ENCODE measurements around the gene ZNF3.
A peak's percentile ranks its signal among the peaks of the same experiment; 100 is the strongest.

Gene ZNF3

DNA sequence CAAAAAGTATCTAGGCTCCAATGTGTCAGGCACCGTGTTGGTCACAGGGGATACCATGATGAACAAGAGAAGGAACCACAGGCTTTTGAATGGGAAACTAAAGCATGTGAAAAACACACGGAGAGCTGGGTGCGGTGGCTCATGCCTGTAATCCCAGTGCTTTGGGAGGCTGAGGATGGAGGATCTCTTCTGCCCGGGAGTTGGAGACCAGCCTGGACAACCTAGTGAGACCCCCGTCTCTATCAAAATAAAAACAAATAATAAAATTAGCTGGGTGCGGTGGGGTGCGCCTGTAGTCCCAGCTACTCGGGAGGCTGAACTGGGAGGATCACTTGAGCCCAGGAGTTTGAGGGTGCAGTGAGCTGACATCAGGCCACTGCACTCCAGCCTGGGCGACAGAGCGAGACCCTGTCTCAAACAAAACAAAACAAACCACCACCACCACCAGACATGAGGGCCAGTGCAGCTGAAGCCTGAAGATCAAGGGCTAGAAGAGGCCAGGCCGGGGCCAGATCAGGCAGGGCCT is 6.6 kb upstream of the ZNF3 start:
- no peak for DNase-seq

DNA sequence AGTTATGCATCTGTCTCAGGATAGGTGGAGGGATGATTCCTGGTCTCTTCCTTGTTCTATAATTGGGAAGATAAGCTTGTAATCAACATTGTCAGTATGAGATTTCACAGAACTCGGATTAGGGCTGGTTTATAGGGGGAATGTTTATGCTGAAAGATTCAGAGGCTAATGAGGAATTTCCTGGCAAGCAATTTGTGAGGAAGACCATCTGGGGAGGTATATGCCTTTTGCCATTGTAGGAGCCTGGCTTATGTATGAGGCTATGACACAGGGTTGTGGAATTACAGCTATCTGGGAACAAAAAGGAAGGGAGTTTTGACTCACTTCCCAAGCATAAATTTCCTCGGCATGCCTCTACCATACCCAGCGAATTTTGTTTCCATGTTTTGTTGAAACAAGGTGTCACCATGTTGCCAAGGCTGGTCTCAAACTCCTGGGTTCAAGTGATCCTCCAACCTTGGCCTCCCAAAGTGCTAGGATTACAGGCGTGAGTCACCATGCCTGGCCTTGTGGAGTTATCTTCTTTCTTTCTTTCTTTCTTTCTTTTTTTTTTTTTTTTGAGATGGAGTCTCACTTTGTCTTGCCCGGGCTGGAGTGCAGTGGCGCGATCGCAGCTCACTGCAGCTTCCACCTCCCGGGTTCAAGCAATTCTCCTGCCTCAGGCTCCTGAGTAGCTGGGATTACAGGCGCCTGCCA is 5.7 kb upstream of the ZNF3 start:
- DNase-seq: no peak

DNA sequence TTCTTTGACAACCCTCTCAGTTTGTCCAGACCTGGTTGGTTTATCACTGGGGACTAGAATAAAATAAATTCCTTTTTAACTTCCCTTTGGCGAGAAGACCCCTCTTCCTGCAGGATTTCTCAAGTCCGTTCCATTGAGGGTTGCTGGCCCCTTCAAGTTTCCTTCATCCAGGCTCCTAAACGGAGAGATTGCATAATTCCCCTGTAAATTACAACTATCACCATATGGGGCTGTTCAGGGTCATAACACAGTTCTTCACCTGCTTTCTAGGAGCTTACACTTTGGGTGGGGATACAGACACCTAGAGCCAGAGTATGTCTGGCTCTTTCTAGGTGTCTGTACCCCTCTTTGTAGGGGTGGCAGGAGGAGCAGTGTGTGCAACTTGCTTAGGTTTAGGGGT is 4.0 kb upstream of the ZNF3 start:
- DNase-seq: no peak

DNA sequence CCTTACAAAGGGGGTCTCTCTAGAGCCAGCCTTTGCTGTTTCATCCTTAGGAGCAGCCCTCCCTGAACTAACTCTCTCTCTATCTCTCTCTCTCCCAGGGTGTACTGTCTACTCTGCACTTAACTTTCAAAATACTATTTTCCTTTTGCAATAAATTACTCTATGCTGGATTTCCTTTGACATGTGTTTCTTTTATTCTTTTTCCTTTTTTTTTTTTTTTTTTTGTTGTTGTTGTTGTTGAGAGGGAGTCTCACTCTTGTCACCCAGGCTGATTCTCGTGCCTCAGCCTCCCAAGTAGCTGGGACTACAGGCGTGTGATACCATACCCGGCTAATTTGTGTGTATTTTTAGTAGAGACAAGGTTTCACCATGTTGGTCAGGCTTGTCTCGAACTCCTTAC is 1.5 kb upstream of the ZNF3 start:
- no peak for DNase-seq

DNA sequence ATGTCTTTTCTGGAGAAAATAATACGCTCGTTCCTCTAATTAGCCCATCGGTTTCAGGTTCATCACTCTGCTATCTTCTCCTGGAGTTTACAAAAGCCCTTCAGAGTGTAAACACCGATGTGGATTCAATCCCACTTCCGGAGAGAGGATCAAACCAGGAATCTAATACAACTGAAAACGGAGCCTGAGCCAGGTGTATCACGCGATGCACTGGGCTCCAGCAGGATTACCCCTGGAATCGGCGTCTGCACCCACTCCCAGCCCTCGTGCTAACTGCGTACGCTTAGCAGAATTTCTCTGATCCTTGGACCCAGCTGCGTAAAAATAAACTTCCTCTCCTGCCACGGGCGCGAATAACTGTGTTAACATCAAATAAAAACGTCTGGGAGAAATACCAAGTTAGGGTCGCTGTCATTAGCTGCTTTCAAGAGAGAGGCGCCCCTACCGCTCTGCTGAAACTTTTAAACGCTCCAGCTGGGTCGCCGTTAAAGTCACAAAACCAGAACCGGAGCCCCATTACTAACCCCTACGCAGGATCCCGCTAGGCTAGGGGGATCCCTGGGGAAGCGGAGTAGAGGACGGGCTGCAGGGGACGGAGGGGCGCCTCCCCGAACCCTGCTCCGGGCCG is 502 bp downstream of the ZNF3 start:
- peak; percentile 69 for DNase-seq

DNA sequence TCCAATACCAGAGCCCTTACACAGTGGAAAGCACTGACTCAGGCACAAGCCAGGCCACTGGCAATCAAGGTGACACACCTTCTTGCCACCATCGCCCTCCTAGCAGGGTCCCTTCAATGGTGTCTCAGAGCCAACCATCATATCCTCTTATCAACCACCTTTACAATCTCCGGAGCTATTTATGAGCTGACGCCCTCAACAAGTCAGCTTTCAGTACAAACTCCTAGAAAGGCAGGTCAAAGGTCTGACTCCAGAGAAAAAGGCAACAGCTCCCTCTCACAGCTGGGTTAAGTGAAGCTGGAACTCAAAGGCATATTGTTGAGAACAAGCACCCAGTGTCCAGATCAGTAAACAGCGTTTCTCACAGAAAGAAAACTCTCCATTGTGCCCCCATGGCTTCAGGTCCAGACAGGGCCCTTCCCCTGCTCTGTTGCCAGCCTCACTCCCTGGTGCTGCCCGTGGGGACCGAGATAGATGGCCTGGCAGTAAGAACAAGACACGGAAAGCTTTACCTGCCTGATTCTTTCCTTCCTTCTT is 2.4 kb downstream of the ZNF3 start:
- no peak for DNase-seq

DNA sequence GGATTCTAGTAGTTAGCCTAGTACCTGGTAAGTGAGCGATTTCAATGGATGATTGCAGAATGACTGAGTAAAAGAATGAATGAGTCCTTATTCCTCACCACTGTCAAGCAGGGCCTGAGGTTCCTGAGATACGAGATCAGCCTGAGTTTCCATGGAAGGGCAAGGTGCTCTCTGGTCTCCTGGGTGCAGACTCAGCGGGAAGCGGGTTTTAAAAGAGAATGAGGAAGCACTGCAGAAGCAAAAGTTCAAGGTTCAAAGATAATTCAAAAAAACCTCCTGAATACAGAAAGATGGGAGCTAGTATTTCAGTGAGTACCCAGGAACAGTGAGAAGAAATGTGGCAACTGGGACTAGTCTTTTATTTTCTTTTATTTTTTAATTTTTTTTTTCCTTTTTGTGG is 4.3 kb downstream of the ZNF3 start:
- no peak for DNase-seq

DNA sequence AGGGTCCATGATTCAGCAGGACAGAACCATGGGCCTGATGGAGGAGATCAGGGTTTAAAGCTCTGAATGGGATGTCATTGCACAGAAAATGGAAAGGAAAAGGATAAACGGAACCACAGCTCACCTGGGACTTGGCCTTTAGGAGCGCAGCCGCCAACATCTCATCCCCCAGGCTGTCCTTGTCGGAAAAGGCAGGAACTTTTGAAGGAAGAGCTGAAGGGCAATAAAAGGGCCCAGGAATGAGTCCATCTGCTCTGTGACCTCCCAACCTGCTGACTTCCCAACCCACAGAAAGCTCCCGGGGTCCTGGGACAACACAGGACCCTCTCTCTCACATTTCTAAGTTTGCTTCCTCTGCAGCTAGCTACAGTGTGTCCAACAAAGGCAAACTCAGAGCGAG is 6.1 kb downstream of the ZNF3 start:
- DNase-seq: no peak

DNA sequence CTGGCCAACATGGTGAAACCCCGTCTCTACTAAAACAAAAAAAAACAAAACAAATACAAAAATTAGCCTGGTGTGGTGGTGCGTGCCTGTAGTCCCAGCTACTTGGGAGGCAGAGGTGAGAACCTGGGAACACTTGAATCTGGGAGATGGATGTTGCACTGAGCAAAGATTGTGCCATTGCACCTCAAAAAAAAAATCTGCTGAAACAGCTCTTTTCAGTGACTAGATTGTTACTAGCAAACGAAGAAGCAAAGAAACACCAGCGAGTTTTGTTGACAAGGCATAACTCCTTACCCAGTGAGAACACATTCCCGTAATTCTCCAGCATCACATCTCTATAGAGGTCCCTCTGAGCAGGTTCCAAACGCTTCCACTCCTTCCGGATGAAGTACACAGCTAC is 6.7 kb downstream of the ZNF3 start:
- DNase-seq: no peak

DNA sequence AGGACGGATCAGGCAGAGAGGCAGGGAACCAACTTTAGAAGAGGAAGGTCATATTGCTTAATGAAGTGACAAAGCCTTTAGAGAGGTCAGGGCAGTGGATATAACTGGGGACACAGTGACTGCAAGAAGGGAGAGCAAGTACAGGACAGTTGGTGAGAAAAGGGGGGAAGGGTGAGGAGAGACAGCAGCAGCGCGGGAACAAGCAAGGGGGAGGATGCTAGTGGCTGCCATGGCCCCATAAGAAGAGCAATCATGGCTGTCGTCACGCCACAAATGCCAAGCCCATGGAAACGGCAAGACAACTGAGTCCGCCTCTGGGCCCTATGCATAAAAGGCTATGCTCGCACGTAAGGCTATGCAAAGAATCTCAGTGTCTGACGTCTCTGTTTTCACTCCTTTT is 9.1 kb downstream of the ZNF3 start:
- DNase-seq: no peak

DNA sequence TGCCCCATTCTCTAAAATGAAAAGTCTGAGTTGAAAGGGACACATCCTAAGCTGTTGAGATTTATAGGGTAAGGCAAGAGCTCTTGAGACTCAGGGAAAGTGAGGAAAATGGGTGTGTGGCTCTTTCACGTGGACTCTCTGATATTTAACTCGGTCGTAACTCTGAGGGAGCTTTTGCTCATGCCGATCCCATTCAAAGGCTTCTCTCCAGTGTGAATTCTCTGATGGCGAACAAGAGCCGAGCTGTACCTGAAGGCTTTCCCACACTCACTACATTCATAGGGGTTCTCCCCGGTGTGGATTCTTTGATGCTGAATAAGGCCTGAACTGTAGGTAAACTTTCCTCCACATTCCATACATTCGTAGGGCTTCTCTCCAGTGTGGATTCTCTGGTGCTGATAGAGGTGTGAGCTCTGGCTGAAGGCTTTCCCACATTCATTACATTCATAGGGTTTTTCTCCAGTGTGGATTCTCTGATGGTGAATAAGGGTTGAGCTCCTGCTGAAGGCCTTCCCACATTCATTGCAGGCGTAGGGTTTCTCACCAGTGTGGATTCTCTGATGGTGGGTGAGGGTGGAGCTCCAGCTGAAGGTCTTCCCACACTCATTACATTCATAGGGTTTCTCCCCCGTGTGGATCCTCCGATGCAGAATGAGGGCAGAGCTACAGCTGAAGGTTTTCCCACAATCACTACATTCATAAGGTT is 10.4 kb downstream of the ZNF3 start:
- no peak for DNase-seq

DNA sequence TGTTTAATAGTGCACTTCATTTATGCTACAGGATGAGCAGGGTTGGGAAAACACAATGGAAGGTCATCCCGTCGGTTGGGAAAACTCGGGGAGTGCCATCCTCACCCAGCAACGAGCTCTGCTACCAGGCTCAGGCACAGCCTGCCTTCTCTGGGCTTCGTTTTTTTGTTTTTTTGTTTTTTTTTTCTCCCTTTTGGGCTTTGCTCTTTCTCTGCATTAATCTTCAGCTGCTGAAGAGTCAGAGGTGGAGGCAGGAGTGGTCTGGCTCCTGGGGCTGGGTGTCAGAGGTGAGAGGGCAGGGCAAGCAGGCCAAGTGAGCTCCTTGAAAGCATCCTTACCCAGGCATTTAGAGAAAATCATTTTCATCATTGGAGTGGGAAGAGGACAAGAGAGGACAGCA is 11.5 kb downstream of the ZNF3 start:
- DNase-seq: no peak

DNA sequence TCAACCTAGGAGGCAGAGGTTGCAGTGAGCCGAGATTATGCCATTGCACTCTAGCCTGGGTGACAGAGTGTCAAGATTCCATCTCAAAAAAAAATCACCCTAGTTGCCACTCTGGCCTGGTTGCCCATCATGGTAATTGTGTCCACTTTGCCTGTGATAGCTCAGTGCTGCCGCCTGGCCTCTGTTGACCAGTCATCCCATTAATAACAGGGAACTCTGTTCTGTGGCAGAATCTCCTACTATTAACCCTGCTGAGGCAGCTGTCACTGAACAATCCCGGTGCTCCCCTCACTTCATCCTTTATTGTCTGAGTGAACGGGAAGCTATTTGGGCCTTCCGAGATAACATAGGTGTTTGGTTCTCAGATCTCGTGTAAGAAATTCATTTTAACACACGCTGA is 14.6 kb downstream of the ZNF3 start:
- no peak for DNase-seq

DNA sequence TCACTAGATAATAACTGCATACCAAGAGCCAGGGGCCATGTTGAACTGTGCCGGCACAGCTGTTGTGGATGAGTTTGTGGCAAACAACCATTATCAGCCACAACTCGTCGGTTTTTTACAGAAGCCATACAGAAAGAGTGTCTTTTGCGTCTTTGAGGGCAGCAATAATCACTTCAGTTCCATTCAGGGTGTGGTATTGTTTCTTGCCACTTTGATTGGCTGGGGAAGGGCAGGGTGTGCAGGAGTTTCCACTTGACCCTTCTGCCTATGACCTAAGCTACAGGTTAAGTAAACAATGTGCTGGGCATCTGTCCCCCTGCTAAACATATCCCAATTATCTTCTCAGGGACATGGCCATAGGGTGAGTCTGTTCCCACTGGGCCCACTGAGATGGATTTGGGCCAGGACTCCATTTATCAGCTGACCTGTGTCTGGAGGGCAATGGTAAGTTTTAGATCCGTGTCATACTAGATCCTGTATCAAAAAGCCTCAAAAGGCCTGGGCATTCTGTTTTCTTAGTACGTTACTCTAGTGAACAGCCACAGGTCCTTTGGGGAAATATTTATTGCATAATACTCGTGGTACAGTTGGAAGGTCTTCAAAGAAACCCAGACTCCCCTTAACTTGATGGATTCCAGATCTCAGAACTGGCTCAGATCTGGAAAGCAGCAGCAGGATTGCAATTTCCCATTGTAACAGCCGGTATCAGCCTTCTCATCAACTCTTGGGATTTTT is 15.9 kb downstream of the ZNF3 start:
- DNase-seq: no peak

DNA sequence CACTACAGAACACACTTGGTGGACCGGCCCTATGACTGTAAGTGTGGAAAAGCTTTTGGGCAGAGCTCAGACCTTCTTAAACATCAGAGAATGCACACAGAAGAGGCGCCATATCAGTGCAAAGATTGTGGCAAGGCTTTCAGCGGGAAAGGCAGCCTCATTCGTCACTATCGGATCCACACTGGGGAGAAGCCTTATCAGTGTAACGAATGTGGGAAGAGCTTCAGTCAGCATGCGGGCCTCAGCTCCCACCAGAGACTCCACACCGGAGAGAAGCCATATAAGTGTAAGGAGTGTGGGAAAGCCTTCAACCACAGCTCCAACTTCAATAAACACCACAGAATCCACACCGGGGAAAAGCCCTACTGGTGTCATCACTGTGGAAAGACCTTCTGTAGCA is 17.4 kb downstream of the ZNF3 start:
- DNase-seq: no peak

DNA sequence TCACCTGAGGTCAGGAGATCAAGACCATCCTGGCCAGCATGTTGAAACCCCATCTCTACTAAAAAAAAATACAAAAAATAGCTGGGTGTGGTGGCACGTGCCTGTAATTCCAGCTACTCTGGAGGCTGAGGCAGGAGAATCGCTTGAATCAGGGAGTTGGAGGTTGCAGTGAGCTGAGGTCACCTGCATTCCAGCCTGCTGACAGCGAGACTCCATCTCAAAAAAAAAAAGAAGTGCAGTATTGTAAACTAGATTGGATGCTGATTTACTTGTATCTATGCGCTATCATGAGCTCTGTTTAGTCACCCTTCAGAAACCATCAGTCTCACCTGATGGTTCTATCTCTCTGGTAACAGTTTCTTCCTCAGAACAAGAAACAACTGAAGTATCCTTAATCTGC is 18.1 kb downstream of the ZNF3 start:
- DNase-seq: no peak

DNA sequence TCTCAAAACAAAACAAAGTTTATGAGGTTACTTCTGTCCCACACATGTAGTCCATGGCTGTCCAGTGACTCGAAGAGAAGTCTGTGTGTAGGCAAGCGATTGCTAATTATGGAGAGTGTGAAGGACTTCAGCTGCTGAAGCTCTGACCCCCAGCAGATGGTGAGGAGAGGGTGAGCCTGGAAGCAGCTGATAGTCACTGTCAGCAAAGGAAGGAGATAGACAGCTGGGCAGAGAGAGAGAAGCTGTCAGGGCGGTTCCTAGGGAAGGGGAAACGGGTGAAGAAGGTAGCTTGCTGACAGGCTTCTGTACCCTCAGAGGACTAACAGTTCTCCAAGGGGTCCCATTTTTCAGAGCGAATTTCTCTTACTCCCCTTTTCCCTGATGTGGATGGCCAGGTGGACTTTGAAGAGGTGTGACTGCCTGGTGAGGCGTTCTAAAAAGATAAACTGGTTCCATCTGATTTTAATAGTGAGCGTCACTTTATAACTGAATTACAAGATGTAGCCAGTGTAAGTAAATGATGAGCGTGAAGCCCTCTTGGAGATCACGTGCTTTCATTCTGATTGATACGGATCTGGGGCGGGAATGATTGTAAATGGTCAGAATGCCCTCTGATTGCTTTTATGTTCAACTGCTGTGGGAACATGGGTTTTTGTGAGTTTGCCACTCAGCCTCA is 19.9 kb downstream of the ZNF3 start:
- DNase-seq: no peak

DNA sequence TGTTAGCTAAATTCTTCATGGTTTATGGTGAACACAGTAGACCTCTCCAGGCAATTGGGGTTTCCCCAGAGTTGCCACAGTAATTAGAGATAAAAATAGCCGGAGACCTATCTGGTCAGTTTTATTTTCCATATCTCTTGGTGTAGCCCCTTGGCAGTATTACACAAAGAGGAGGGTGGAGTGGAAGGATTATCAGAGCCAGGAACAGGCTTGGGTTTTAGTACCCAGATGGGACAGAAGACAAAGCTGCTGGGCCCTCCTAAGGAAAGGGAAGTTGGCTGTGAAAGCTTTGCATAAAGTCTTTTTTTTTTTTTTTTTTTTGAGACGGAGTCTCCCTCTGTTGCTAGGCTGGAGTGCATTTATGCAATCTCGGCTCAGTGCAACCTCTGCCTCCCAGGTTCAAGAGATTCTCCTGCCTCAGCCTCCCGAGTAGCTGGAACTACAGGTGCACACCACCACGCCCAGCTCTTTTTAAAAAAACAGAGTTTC is 22.2 kb downstream of the ZNF3 start:
- DNase-seq: no peak

DNA sequence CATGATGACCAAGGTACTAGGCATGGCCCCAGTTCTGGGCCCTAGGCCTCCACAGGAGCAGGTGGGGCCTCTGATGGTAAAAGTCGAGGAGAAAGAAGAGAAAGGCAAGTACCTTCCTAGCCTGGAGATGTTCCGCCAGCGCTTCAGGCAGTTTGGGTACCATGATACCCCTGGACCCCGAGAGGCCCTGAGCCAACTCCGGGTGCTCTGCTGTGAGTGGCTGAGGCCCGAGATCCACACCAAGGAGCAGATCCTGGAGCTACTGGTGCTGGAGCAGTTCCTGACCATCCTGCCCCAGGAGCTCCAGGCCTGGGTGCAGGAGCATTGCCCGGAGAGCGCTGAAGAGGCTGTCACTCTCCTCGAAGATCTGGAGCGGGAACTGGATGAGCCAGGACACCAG is 24.5 kb downstream of the ZNF3 start:
- no peak for DNase-seq

DNA sequence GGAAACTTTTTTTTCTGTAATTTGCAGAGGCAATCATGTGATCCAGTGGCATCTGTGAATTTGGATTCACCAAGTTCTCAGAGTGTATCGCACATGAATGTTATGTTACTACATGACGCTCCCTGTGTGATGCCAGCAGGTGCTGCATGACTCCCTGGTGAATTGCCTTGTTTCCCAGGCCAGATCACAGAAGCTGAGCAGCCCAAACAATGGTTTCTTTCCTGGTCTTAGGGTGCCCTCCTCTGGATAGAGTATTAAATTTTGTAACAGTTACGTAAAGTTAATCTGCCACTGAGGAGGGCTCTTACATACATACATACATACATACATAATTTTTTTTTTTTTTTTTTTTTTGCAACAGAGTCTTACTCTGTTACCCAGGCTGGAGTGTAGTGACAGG is 28.3 kb downstream of the ZNF3 start:
- peak; percentile 62 for DNase-seq

DNA sequence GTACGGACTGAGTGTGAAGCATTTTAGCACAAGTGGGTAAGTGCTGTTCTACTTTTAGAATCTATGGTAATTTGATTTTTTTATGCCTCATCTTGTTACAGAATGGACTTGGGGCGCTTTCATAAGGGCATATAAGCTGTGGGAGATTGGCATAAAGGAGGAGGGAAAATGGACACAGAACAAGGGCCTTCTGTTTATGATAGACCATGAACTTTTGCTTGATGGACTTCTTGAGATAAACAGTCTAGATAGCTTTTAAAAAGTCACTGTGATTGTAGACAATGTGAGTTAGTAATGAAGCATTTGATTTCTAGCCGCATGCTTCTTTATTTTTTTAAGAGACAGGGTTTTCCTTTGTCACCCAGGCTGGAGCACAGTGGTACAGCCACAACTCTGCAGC is 29.9 kb downstream of the ZNF3 start:
- DNase-seq: no peak
